ENCODE measurements around the gene KCNIP1.

GRCh38 chr5:170468633-170469285 is 35.1 kb upstream of the KCNIP1 start:
- no peak for TF ChIP-seq CTCF (IDR thresholded peaks at IDR 0.05)
- no peak for TF ChIP-seq POLR2A (IDR thresholded peaks at IDR 0.05)
